Endothelial cell of umbilical vein (primary cell): Measurements from ENCODE around the gene SMIM26.

ENCODE experiments used
- CTCF ChIP-seq, 2 donors: IDR thresholded peaks; 1 replicate in 1 of 2; 2 replicates in 1 of 2; pipeline ENCODE4 v1.5.1; 2011; ENCODE audit warnings: low read length in 2 of 2, mild to moderate bottlenecking in 2 of 2, moderate library complexity in 2 of 2, control low read depth in 1 of 2, inconsistent platforms in 1 of 2, low read depth in 1 of 2; ENCODE audit not compliant: insufficient read depth in 1 of 2; ENCODE audit errors: extremely low read depth in 1 of 2
- EZH2 ChIP-seq: IDR thresholded peaks from 2 replicates; pipeline ENCODE4 v1.6.1; 2012; ENCODE audit warnings: borderline replicate concordance, low read depth, mild to moderate bottlenecking, moderate library complexity, low read length, inconsistent platforms; ENCODE audit not compliant: severe bottlenecking
- FOS ChIP-seq: IDR thresholded peaks from 2 replicates; pipeline ENCODE4 v1.6.1; 2011; ENCODE audit warnings: mild to moderate bottlenecking, low read length, moderate library complexity, borderline replicate concordance; ENCODE audit not compliant: insufficient read depth
- MAX ChIP-seq: IDR thresholded peaks from 2 replicates; pipeline ENCODE4 v1.6.1; 2011; ENCODE audit not compliant: insufficient read depth, insufficient read length
- POLR2A ChIP-seq: IDR thresholded peaks from 2 replicates; pipeline ENCODE4 v1.6.1; 2012; ENCODE audit warnings: low read depth, mild to moderate bottlenecking, control low read depth, low read length
- POLR2AphosphoS5 ChIP-seq: IDR thresholded peaks from 2 replicates; pipeline ENCODE4 v1.6.1; 2012; ENCODE audit warnings: low read depth, mild to moderate bottlenecking, control low read depth, low read length, moderate library complexity; ENCODE audit not compliant: insufficient read depth

GRCh38 chr20:18529041-18529440 lies 38.2 kb upstream of the SMIM26 start:
- no peak for TF ChIP-seq FOS
- TF ChIP-seq POLR2A = no peak
- no peak for TF ChIP-seq CTCF (IDR thresholded peaks at IDR 0.05; ENCODE audit: extremely low read depth in 1 of 2, insufficient read depth in 1 of 2, low read depth in 1 of 2, low read length in 2 of 2)
- TF ChIP-seq MAX = no peak
- TF ChIP-seq EZH2 = no peak
- TF ChIP-seq POLR2AphosphoS5 = no peak
